ENCODE data around the gene PRR22. TPM values are rescaled to one million over a fixed set of nuclear protein-coding genes. Genes with fewer than 3 reads are reported as not detected.
A peak's percentile ranks its signal among the peaks of the same experiment; 100 is the strongest.

The PRR22 gene
- polyA plus RNA-seq, 1 experiment: 0.16 TPM

- no peak overlapping the region for H3K4me3 ChIP-seq (ENCODE audit: low read depth, low read length)
- POLR2A ChIA-PET: interaction anchor here (0.7 kb wide), 1 partner anchor 28 kb away, joined by 3 read pairs; no protein-coding TSS in a partner anchor
- CTCF ChIA-PET: interaction anchor here (0.6 to 6.9 kb wide), 9 partner anchors 11 to 229 kb away, joined by 3 to 69 read pairs (median 4); partner anchors contain the start of gene NRTN
Measured at GRCh38 chr19:5793188-5793587, 8.6 kb upstream of the PRR22 start.

GRCh38 chr19:5792224-5792623 lies 7.7 kb upstream of the PRR22 start:
- Histone ChIP-seq H3K27me3 (ENCODE audit: control insufficient read depth, insufficient read depth, low read length) (no peaks in the 10 kb centered on the region), H3K27ac (ENCODE audit: low read depth, low read length) (no peak overlapping the region), H3K4me3 (ENCODE audit: low read depth, low read length) (no peak overlapping the region), H3K9me3 (ENCODE audit: control insufficient read depth, insufficient read depth, low read length) (peaks cover 9% of the 10 kb centered on the region; the same call in 1 of the 2 replicates)
- no peak for TF ChIP-seq CTCF (IDR thresholded peaks at IDR 0.05; ENCODE audit: low read depth, low read length)
- DNase-seq (ENCODE audit: low read depth, low spot score): no peak
- POLR2A ChIA-PET: interaction anchor here (0.6 kb wide), 1 partner anchor 42 kb away, joined by 10 read pairs; no protein-coding TSS in a partner anchor
- CTCF ChIA-PET: interaction anchor here (0.7 to 6.9 kb wide), 6 partner anchors 12 to 426 kb away, joined by 3 to 69 read pairs (median 4); partner anchors contain the start of gene NRTN

More at GRCh38 chr19:5793188-5793587, 8.6 kb upstream of the PRR22 start:
- TF ChIP-seq CTCF (IDR thresholded peaks at IDR 0.05; ENCODE audit: low read depth, low read length): no peak
- Histone ChIP-seq H3K9me3 (ENCODE audit: control insufficient read depth, insufficient read depth, low read length) (peaks cover 9% of the 10 kb centered on the region; the same call in 1 of the 2 replicates), H3K27ac (ENCODE audit: low read depth, low read length) (no peak overlapping the region), H3K27me3 (ENCODE audit: control insufficient read depth, insufficient read depth, low read length) (peaks cover 6% of the 10 kb centered on the region)
- no peak for DNase-seq (ENCODE audit: low read depth, low spot score)

- POLR2A ChIA-PET: interaction anchor here (0.6 to 2.0 kb wide), 4 partner anchors 13 to 113 kb away, joined by 3 to 6 read pairs (median 3); partner anchors contain the start of gene NDUFA11
- H3K27me3 ChIP-seq (ENCODE audit: control insufficient read depth, insufficient read depth, low read length): no peaks in the 10 kb centered on the region
- H3K27ac ChIP-seq (ENCODE audit: low read depth, low read length): peak within 1 kb of the TSS; percentile 95
- H3K4me3 ChIP-seq (ENCODE audit: low read depth, low read length): peak within 1 kb of the TSS; percentile 99
- H3K9me3 ChIP-seq (ENCODE audit: control insufficient read depth, insufficient read depth, low read length): peaks cover 9% of the 10 kb centered on the region; the same call in 1 of the 2 replicates
- CTCF ChIA-PET: interaction anchor here (0.9 to 6.9 kb wide), 4 partner anchors 13 to 428 kb away, joined by 3 to 69 read pairs (median 4); partner anchors contain the start of gene NRTN
- no peak for TF ChIP-seq CTCF (IDR thresholded peaks at IDR 0.05; ENCODE audit: low read depth, low read length)
- peak; percentile 96 for DNase-seq (ENCODE audit: low read depth, low spot score)
Measured at GRCh38 chr19:5790559-5791520, 6.3 kb upstream of the PRR22 start, which contains the start of gene DUS3L. Gene DUS3L (minus strand): TSS chr19:5791163. CDS start chr19:5791141, 22 bp downstream.

GRCh38 chr19:5789886-5790558 lies 5.5 kb upstream of the PRR22 start:
- no peak for TF ChIP-seq CTCF (IDR thresholded peaks at IDR 0.05; ENCODE audit: low read depth, low read length)
- ChIA-PET POLR2A (interaction anchor here (0.6 to 2.0 kb wide), 4 partner anchors 14 to 114 kb away, joined by 3 to 6 read pairs (median 3); partner anchors contain the start of gene NDUFA11), CTCF (interaction anchor here (1.6 to 6.9 kb wide), 2 partner anchors 14 to 16 kb away, joined by 10 to 69 read pairs; partner anchors contain the start of gene NRTN)
- Histone ChIP-seq H3K27me3 (ENCODE audit: control insufficient read depth, insufficient read depth, low read length) (no peaks in the 10 kb centered on the region), H3K9me3 (ENCODE audit: control insufficient read depth, insufficient read depth, low read length) (peaks cover 9% of the 10 kb centered on the region; the same call in 1 of the 2 replicates), H3K27ac (ENCODE audit: low read depth, low read length) (no peak overlapping the region), H3K4me3 (ENCODE audit: low read depth, low read length) (peak overlapping the region; percentile 99)
- DNase-seq (ENCODE audit: low read depth, low spot score): no peak
